ENCODE data around the gene PCNX1.

The PCNX1 gene

DNA sequence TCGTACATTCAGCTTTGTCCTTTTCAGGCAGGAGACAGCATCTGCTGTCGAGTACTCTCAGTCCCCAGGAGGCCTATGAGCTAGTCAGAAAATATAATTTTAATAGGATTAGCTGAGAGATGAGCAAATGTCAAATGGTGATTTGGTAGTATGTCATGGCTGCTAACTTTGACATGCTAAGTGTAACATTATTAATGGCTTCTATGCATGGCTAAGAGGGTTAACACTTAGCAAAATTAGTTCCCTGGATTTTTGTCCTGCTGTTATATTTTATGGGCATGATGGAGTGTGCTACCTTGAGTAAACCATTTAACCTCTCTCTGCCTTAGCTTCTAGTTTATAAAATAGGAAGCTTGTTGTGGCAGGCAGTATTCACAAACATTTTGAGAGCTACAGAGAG, 2.9 kb upstream of the PCNX1 start:
- no peaks in the 10 kb centered on the region for H3K27me3 ChIP-seq (ENCODE audit: control insufficient read depth in 1 of 2, insufficient read depth in 2 of 2, low read length in 2 of 2)
- H3K9me3 ChIP-seq (ENCODE audit: low read length), result no peaks in the 10 kb centered on the region
- H3K27ac ChIP-seq (ENCODE audit: low read depth, low read length), result no peak overlapping the region
- H3K4me3 ChIP-seq (ENCODE audit: low read depth in 1 of 2, low read length in 2 of 2), result no peak overlapping the region
- peaks cover 26% of the 10 kb centered on the region for H3K4me1 ChIP-seq (ENCODE audit: insufficient read depth, low read length)
- no peaks in the 10 kb centered on the region for H3K36me3 ChIP-seq (ENCODE audit: insufficient read depth, low read length)
- no peak overlapping the region for H3K9ac ChIP-seq (ENCODE audit: low read length)

DNA sequence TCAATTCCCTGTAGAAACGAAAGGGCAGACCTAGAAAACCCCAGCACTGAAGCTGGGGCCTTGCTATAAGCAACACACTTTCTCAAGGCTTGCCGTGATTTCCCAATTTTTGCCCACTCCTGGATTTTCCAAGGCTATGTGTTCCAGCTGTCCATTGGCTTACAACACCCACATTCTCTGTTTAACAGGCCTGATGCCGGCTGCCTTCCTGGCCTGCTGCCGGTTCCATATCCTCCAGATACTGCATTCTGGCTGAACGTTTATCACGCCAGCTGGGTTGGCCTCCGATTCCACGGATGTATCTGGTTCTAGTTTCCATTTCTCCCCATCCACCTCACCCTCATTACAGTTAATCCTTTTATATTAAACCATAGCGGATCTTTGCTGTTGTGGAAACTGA, 2.0 kb upstream of the PCNX1 start:
- H3K36me3 ChIP-seq (ENCODE audit: insufficient read depth, low read length), result no peaks in the 10 kb centered on the region
- no peak overlapping the region for H3K9ac ChIP-seq (ENCODE audit: low read length)
- peak overlapping the region in 1 of 2 donors; percentile 26 for H3K4me3 ChIP-seq (ENCODE audit: low read depth in 1 of 2, low read length in 2 of 2)
- H3K4me1 ChIP-seq (ENCODE audit: insufficient read depth, low read length), result peaks cover 30% of the 10 kb centered on the region
- no peaks in the 10 kb centered on the region for H3K27me3 ChIP-seq (ENCODE audit: control insufficient read depth in 1 of 2, insufficient read depth in 2 of 2, low read length in 2 of 2)
- H3K27ac ChIP-seq (ENCODE audit: low read depth, low read length), result peak overlapping the region; percentile 18
- H3K9me3 ChIP-seq (ENCODE audit: low read length), result no peaks in the 10 kb centered on the region

DNA sequence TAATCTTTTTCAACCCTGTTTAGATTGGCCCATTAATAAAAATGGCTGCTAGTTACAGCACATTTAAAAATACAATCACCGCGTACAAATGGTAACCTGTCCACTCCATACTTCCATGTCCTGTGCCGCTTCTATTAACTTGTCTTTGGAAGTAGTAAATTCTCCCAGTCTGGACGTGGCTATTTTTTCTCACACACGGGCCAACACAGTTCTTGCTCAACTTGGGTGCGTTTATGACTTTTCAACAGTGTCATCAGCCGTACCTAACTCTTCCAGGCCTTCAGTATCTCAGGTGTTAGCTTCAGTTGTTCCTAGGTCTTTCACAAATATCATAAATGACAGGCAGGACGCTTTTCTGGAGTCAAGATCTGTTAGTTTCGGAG, 475 bp upstream of the PCNX1 start:
- peak overlapping the region; percentile 47 to 89 for H3K4me3 ChIP-seq (ENCODE audit: low read depth in 1 of 2, low read length in 2 of 2)
- H3K9me3 ChIP-seq (ENCODE audit: low read length), result no peaks in the 10 kb centered on the region
- no peaks in the 10 kb centered on the region for H3K36me3 ChIP-seq (ENCODE audit: insufficient read depth, low read length)
- peaks cover 30% of the 10 kb centered on the region for H3K4me1 ChIP-seq (ENCODE audit: insufficient read depth, low read length)
- peak overlapping the region; percentile 96 for H3K27ac ChIP-seq (ENCODE audit: low read depth, low read length)
- H3K27me3 ChIP-seq (ENCODE audit: control insufficient read depth in 1 of 2, insufficient read depth in 2 of 2, low read length in 2 of 2), result no peaks in the 10 kb centered on the region
- peak overlapping the region; percentile 92 for H3K9ac ChIP-seq (ENCODE audit: low read length)

DNA sequence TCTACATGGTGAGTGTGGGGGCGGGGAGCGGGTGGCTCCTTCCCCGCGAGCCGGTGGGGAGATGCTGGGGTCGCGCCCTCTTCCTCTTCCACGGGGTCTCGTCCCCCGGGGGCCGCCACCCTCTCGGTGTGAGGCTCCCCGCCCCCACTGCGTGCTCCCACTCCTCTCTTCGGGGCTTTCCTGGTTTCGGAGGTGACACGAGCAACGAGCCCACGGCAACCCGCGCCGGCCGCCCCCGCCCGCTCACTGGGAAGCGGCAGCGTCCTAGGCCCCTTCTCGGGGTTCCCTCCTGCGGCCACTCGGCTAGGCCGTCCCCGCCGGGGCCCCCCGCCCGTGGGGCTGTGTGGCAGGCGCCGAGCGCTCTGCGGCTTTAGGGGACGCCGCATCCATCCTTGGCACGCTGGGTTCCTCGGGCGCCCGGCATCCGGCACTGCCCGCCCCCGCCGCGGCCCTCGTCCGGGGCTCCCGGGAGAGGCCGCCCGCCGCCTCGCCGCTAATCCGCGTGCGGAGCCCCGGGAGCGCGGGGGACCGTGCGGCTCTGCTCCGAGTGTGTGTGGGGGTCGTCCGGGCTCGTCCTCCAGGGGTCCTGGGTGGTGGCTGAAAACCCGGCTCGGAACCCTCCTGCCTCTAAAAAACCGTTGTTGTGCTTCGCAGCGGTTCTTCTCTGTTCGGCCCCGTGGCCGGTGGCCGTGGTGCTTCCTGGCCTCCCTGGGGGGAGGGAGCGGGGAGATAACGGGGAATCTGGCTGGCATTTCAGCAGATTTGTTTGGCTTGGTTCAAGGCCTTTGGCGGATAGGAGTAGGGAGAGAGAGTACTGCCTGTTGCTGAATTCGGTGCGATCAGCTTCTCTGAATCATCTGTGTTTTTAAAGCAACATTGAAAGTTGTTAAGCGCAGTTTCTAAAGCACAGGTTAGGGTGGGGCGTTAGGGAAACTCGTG, 1.0 kb downstream of the PCNX1 start:
- Histone ChIP-seq H3K9ac (ENCODE audit: low read length) (peak overlapping the region; percentile 83), H3K9me3 (ENCODE audit: low read length) (no peaks in the 10 kb centered on the region), H3K27ac (ENCODE audit: low read depth, low read length) (peak overlapping the region; percentile 80), H3K4me1 (ENCODE audit: insufficient read depth, low read length) (peaks cover 30% of the 10 kb centered on the region), H3K4me3 (ENCODE audit: low read depth in 1 of 2, low read length in 2 of 2) (peak overlapping the region; percentile 69 to 98), H3K27me3 (ENCODE audit: control insufficient read depth in 1 of 2, insufficient read depth in 2 of 2, low read length in 2 of 2) (no peaks in the 10 kb centered on the region), H3K36me3 (ENCODE audit: insufficient read depth, low read length) (no peaks in the 10 kb centered on the region)

DNA sequence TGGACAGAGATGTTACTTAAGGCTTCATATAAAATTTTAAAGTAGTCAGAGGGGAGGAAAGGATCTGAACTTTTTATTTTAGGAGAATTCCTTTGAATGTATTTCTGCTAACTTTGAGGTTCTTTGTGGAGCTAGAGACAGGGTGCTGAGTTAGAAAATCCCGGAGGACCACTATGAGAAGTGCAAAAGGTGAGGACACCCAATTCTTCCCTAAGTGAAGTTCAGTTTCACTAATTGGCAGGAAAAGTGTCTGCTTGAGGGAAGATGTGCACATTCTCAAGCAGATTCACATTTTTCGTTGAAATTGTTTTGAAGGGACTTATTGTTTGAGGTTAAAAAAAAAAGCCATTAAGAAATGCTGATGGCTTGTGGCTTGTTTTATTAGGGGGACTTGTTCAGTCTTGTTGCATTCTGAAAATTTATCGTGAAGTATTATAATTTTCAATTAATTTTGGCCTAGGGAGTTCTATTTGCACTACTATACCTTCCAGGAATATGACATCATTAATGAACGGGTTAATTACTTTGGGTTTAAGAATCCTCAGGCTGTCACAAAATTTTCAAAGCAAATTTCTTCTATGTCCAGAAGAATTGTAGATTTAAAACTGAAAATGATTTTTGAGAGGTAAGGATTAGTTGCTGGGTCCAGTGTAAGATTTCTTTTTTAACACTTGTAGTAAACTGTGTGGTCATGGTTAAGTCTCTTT, 1.8 kb downstream of the PCNX1 start:
- no peak overlapping the region for H3K27ac ChIP-seq (ENCODE audit: low read depth, low read length)
- peaks cover 30% of the 10 kb centered on the region for H3K4me1 ChIP-seq (ENCODE audit: insufficient read depth, low read length)
- H3K4me3 ChIP-seq (ENCODE audit: low read depth in 1 of 2, low read length in 2 of 2), result peak overlapping the region; percentile 69 to 98
- H3K9me3 ChIP-seq (ENCODE audit: low read length), result no peaks in the 10 kb centered on the region
- H3K9ac ChIP-seq (ENCODE audit: low read length), result peak overlapping the region; percentile 83
- no peaks in the 10 kb centered on the region for H3K27me3 ChIP-seq (ENCODE audit: control insufficient read depth in 1 of 2, insufficient read depth in 2 of 2, low read length in 2 of 2)
- no peaks in the 10 kb centered on the region for H3K36me3 ChIP-seq (ENCODE audit: insufficient read depth, low read length)

DNA sequence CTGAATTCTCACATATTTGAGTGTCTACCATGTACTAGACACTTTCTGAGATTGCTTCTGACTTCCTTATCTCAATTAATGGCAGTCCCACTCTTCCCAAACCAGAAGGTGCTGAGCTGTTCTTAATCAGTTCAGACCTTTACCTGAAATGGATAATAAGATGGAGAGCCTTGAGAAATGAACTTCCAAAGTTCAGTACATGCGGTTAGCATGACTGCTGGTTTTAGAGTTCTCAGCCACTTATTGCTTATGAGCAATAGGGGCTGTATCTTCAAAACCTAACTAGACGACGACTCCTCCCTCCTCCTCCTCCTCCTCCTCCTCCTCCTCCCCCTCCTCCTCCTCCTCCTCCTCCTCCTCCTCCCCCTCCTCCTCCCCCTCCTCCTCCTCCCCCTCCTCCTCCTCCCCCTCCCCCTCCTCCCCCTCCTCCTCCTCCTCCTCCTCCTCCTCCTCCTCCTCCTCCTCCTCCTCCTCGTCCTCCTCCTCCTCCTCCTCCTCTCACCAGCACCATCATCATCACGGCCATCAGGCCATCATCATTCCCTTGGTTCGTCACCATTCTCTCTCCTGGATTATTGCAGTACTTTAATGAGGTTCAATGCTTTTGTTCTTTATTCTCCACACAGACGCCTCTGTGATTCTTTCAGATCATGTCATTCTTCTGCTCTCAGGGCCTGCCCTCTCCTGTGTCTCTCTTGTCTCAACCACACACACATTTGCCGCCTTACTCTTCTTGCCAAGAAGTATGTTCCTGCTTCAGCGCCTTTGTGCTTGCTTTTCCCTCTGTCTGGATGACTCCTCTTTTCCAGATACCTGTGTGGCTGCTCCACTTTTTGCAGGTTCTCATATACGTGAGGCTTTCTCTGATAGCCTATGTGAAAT, 2.7 kb downstream of the PCNX1 start:
- Histone ChIP-seq H3K4me3 (ENCODE audit: low read depth in 1 of 2, low read length in 2 of 2) (no peak overlapping the region), H3K4me1 (ENCODE audit: insufficient read depth, low read length) (peaks cover 27% of the 10 kb centered on the region), H3K9me3 (ENCODE audit: low read length) (no peaks in the 10 kb centered on the region), H3K36me3 (ENCODE audit: insufficient read depth, low read length) (no peaks in the 10 kb centered on the region), H3K27me3 (ENCODE audit: control insufficient read depth in 1 of 2, insufficient read depth in 2 of 2, low read length in 2 of 2) (no peaks in the 10 kb centered on the region), H3K9ac (ENCODE audit: low read length) (peak overlapping the region; percentile 83), H3K27ac (ENCODE audit: low read depth, low read length) (no peak overlapping the region)

DNA sequence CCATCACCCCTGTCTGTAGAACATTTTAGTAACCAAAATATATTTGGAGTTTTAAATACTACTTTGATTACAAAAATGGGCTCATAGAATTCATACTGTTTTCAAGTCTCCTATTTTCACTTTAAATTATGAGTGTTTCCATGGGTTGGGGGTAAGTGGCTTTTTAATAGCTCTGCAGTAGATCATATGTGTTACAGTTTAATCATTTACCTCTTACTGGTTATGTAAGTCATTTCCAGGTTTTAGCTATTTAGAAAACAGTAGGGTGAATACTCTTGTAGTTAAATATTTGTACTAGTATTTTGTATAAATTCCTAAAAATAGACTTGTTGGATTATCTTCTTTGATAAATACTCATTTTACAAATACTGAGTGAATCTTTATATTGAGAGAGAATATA, 8.2 kb downstream of the PCNX1 start:
- no peaks in the 10 kb centered on the region for H3K9me3 ChIP-seq (ENCODE audit: low read length)
- no peaks in the 10 kb centered on the region for H3K27me3 ChIP-seq (ENCODE audit: control insufficient read depth in 1 of 2, insufficient read depth in 2 of 2, low read length in 2 of 2)
- H3K4me1 ChIP-seq (ENCODE audit: insufficient read depth, low read length), result peaks cover 8% of the 10 kb centered on the region
- no peak overlapping the region for H3K9ac ChIP-seq (ENCODE audit: low read length)
- no peaks in the 10 kb centered on the region for H3K36me3 ChIP-seq (ENCODE audit: insufficient read depth, low read length)
- H3K4me3 ChIP-seq (ENCODE audit: low read depth in 1 of 2, low read length in 2 of 2), result no peak overlapping the region
- H3K27ac ChIP-seq (ENCODE audit: low read depth, low read length), result no peak overlapping the region

DNA sequence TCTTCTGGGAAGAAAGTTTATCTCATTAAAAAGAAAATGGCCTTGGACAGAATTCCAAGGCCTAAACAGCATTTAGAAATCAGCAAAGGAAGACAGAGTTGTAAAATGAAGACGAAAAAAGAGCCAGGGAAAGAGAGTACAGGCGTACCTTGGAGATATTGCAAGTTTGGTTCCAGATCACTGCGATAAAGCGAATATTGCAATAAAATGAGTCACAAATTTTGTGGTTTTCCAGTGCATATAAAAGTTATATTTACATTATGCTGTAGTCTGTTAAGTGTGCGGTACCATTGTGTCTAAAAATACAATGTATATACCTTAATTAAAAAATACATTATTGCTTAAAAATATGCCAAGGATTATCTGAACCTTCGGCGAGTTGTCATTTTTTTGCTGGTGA, 9.0 kb downstream of the PCNX1 start:
- Histone ChIP-seq H3K4me3 (ENCODE audit: low read depth in 1 of 2, low read length in 2 of 2) (no peak overlapping the region), H3K4me1 (ENCODE audit: insufficient read depth, low read length) (peaks cover 8% of the 10 kb centered on the region), H3K9ac (ENCODE audit: low read length) (no peak overlapping the region), H3K36me3 (ENCODE audit: insufficient read depth, low read length) (no peaks in the 10 kb centered on the region), H3K27me3 (ENCODE audit: control insufficient read depth in 1 of 2, insufficient read depth in 2 of 2, low read length in 2 of 2) (no peaks in the 10 kb centered on the region), H3K9me3 (ENCODE audit: low read length) (no peaks in the 10 kb centered on the region), H3K27ac (ENCODE audit: low read depth, low read length) (no peak overlapping the region)

DNA sequence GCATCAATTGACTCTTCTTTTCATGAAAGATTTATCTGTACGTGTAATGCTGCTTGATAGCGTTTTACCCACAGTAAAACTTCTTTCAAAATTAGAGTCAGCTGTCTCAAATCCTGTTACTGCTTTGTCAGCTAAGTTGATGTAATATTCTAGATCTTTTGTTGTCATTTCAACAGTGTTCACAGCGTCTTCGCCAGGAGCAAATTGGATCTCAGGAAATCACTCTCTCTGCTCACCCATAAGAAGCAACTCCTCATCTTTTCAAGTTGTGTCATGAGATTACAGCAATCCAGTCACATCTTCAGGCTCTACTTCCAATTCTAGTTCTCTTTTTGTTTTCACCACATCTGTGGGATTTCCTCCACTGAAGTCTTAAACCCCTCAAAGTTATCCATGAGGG, 9.5 kb downstream of the PCNX1 start:
- Histone ChIP-seq H3K9ac (ENCODE audit: low read length) (no peak overlapping the region), H3K4me1 (ENCODE audit: insufficient read depth, low read length) (peaks cover 8% of the 10 kb centered on the region), H3K4me3 (ENCODE audit: low read depth in 1 of 2, low read length in 2 of 2) (no peak overlapping the region), H3K9me3 (ENCODE audit: low read length) (no peaks in the 10 kb centered on the region), H3K36me3 (ENCODE audit: insufficient read depth, low read length) (no peaks in the 10 kb centered on the region), H3K27ac (ENCODE audit: low read depth, low read length) (no peak overlapping the region), H3K27me3 (ENCODE audit: control insufficient read depth in 1 of 2, insufficient read depth in 2 of 2, low read length in 2 of 2) (no peaks in the 10 kb centered on the region)

DNA sequence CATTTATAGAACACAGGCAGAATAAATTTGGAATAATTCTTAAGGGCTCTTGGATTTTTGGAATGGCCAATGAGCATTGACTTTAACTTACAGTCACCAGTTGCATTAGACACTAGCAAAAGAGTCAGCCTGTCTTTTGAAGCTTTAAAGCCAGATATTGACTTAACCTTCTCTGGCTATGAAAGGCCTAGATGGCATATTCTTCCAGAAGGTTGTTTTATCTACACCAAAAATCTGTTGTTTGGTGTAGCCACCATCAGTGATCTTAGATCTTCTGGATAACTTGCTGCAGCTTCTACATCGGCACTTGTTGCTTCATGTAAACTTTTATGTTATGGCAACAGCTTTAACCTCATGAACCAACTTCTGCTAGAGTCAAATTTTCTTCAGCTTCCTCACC, 10.4 kb downstream of the PCNX1 start:
- Histone ChIP-seq H3K9me3 (ENCODE audit: low read length) (no peaks in the 10 kb centered on the region), H3K9ac (ENCODE audit: low read length) (no peak overlapping the region), H3K4me1 (ENCODE audit: insufficient read depth, low read length) (peaks cover 8% of the 10 kb centered on the region), H3K27me3 (ENCODE audit: control insufficient read depth in 1 of 2, insufficient read depth in 2 of 2, low read length in 2 of 2) (no peaks in the 10 kb centered on the region), H3K36me3 (ENCODE audit: insufficient read depth, low read length) (no peaks in the 10 kb centered on the region), H3K27ac (ENCODE audit: low read depth, low read length) (no peak overlapping the region), H3K4me3 (ENCODE audit: low read depth in 1 of 2, low read length in 2 of 2) (no peak overlapping the region)

DNA sequence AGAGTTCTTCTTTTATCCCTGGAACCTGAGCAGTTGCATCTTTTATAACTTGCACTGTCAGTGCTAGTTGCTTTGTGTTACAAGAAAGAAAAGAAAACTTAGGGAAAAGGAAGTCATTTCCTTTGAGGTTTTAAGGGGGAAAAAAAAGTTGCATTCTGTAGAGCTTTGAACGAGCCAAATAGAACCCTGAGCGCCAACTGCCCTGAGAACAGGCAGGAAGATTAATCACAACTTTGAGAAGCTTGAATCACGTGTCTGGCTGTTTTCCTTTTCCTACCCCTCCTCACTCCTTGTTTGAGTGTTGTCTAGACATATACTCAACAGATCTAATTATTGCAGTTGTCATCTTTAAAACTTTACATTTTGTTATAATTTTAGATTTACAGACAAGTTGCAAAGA, 12.5 kb downstream of the PCNX1 start:
- Histone ChIP-seq H3K4me3 (ENCODE audit: low read depth in 1 of 2, low read length in 2 of 2) (no peak overlapping the region), H3K9ac (ENCODE audit: low read length) (no peak overlapping the region), H3K27me3 (ENCODE audit: control insufficient read depth in 1 of 2, insufficient read depth in 2 of 2, low read length in 2 of 2) (no peaks in the 10 kb centered on the region), H3K9me3 (ENCODE audit: low read length) (no peaks in the 10 kb centered on the region), H3K4me1 (ENCODE audit: insufficient read depth, low read length) (peaks cover 8% of the 10 kb centered on the region), H3K27ac (ENCODE audit: low read depth, low read length) (no peak overlapping the region), H3K36me3 (ENCODE audit: insufficient read depth, low read length) (no peaks in the 10 kb centered on the region)
